Measurements from ENCODE around the gene HLA-DQB2.
"Not testable (repeated sequence)": the region's sequence is repeated elsewhere in the genome, so short reads cannot be mapped to it uniquely, and the experiment has no call there.

Gene HLA-DQB2

DNA sequence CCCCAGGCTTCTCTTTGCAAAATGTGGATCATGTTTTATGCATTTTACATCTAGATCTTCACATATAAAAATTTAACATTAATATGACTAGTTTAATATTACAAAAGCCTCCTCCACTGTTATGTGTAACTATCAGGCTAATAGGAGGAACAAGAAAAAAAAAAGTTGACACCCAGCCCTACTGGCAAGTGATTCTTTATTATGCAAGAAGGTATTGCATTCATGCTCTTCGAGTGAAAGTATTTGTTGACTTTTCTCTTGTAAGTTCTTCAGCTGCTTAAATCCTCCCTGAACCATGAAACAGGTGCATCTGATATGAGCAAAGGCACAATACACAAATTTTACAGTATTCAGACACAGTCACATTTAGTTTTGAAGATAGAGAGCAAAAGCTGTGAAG is 716 bp upstream of the HLA-DQB2 start:
- Mint-ChIP-seq H3K27me3 (ENCODE audit: low read depth) (peaks cover 41% of the 10 kb centered on the region), H3K4me3 (no peak overlapping the region), H3K36me3 (ENCODE audit: low read depth) (no peaks in the 10 kb centered on the region), H3K9me3 (no peaks in the 10 kb centered on the region), H3K4me1 (no peaks in the 10 kb centered on the region), H3K27ac (no peak overlapping the region)
- TF ChIP-seq, protein P1, sequence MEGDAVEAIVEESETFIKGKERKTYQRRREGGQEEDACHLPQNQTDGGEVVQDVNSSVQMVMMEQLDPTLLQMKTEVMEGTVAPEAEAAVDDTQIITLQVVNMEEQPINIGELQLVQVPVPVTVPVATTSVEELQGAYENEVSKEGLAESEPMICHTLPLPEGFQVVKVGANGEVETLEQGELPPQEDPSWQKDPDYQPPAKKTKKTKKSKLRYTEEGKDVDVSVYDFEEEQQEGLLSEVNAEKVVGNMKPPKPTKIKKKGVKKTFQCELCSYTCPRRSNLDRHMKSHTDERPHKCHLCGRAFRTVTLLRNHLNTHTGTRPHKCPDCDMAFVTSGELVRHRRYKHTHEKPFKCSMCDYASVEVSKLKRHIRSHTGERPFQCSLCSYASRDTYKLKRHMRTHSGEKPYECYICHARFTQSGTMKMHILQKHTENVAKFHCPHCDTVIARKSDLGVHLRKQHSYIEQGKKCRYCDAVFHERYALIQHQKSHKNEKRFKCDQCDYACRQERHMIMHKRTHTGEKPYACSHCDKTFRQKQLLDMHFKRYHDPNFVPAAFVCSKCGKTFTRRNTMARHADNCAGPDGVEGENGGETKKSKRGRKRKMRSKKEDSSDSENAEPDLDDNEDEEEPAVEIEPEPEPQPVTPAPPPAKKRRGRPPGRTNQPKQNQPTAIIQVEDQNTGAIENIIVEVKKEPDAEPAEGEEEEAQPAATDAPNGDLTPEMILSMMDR (IDR thresholded peaks at IDR 0.05; ENCODE audit: unreplicated experiment in 3 of 3): no peak

GRCh38 chr6:32761548-32761947 is 1.8 kb downstream of the HLA-DQB2 start:
- TF ChIP-seq, protein P1 (IDR thresholded peaks at IDR 0.05; ENCODE audit: unreplicated experiment in 3 of 3): no peak
- Mint-ChIP-seq H3K36me3 (ENCODE audit: low read depth) (no peaks in the 10 kb centered on the region), H3K27ac (no peak overlapping the region), H3K9me3 (no peaks in the 10 kb centered on the region), H3K4me3 (no peak overlapping the region), H3K4me1 (no peaks in the 10 kb centered on the region), H3K27me3 (ENCODE audit: low read depth) (peaks cover 27% of the 10 kb centered on the region)

DNA sequence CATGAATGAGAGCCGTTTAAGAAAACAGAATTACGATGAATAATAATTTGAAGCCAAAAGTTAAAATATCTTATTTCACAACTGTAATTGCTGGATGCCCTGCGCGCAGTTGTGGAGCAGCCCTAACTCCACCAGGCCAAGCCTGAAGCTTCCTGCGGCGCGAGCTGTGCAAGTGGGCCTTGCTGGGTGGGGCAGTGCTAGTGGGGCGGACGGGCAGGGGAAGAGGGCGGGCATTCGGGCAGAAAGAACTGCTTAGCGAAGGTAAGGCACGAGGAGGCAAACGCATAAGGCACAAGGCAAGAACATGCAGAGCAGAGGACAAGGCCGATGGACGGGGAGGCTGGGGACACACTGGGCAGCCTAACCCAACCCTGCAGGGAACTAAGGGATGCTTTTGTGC is 2.3 kb downstream of the HLA-DQB2 start:
- Mint-ChIP-seq H3K27me3 (ENCODE audit: low read depth) (peaks cover 25% of the 10 kb centered on the region), H3K9me3 (no peaks in the 10 kb centered on the region), H3K36me3 (ENCODE audit: low read depth) (no peaks in the 10 kb centered on the region), H3K4me1 (no peaks in the 10 kb centered on the region), H3K4me3 (no peak overlapping the region), H3K27ac (no peak overlapping the region)
- TF ChIP-seq, protein P1 (IDR thresholded peaks at IDR 0.05; ENCODE audit: unreplicated experiment in 3 of 3): no peak

- no peaks in the 10 kb centered on the region for H3K36me3 Mint-ChIP-seq (ENCODE audit: low read depth)
- no peak overlapping the region for H3K27ac Mint-ChIP-seq
- peaks cover 29% of the 10 kb centered on the region for H3K27me3 Mint-ChIP-seq (ENCODE audit: low read depth)
- no peak overlapping the region for H3K4me3 Mint-ChIP-seq
- TF ChIP-seq, protein P1 (IDR thresholded peaks at IDR 0.05; ENCODE audit: unreplicated experiment in 3 of 3): no peak
- no peaks in the 10 kb centered on the region for H3K9me3 Mint-ChIP-seq
- no peaks in the 10 kb centered on the region for H3K4me1 Mint-ChIP-seq
Measured at GRCh38 chr6:32759669-32760068, 3.7 kb downstream of the HLA-DQB2 start.

- Mint-ChIP-seq H3K27me3 (ENCODE audit: low read depth) (peaks cover 10% of the 10 kb centered on the region), H3K27ac (no peak overlapping the region), H3K4me3 (no peak overlapping the region), H3K9me3 (no peaks in the 10 kb centered on the region), H3K36me3 (ENCODE audit: low read depth) (no peaks in the 10 kb centered on the region), H3K4me1 (no peaks in the 10 kb centered on the region)
- TF ChIP-seq, protein P1 (IDR thresholded peaks at IDR 0.05; ENCODE audit: unreplicated experiment in 3 of 3): no peak
Measured at GRCh38 chr6:32752580-32752979, 10.8 kb downstream of the HLA-DQB2 start.

GRCh38 chr6:32745649-32746048 is 17.7 kb downstream of the HLA-DQB2 start:
- H3K36me3 Mint-ChIP-seq (ENCODE audit: low read depth); H3K9me3 Mint-ChIP-seq; H3K27ac Mint-ChIP-seq; H3K4me3 Mint-ChIP-seq; H3K4me1 Mint-ChIP-seq: not testable (repeated sequence)
- peaks cover 16% of the 10 kb centered on the region for H3K27me3 Mint-ChIP-seq (ENCODE audit: low read depth)
